ENCODE data around the gene PPP2R5A. TPM values are rescaled to one million over a fixed set of nuclear protein-coding genes. Genes with fewer than 3 reads are reported as not detected.

Gene PPP2R5A
- total RNA-seq, 6 donors from 2014 or later, result 71.2 to 130 (median 88.5) TPM

- Histone ChIP-seq H3K27me3 (no peaks in the 10 kb centered on the region), H3K27ac (peak overlapping the region in 1 of 4 donors; percentile 2), H3K36me3 (peaks cover 0 to 63% (median 26%) of the 10 kb centered on the region in 4 donors), H3K4me1 (no peaks in the 10 kb centered on the region), H3K9me3 (no peaks in the 10 kb centered on the region), H3K4me3 (no peak overlapping the region)
- TF ChIP-seq POLR2A (IDR thresholded peaks at IDR 0.05) (no peak), POLR2AphosphoS5 (IDR thresholded peaks at IDR 0.05) (no peak), EP300 (IDR thresholded peaks at IDR 0.05) (no peak)
- TF ChIP-seq, protein P1, sequence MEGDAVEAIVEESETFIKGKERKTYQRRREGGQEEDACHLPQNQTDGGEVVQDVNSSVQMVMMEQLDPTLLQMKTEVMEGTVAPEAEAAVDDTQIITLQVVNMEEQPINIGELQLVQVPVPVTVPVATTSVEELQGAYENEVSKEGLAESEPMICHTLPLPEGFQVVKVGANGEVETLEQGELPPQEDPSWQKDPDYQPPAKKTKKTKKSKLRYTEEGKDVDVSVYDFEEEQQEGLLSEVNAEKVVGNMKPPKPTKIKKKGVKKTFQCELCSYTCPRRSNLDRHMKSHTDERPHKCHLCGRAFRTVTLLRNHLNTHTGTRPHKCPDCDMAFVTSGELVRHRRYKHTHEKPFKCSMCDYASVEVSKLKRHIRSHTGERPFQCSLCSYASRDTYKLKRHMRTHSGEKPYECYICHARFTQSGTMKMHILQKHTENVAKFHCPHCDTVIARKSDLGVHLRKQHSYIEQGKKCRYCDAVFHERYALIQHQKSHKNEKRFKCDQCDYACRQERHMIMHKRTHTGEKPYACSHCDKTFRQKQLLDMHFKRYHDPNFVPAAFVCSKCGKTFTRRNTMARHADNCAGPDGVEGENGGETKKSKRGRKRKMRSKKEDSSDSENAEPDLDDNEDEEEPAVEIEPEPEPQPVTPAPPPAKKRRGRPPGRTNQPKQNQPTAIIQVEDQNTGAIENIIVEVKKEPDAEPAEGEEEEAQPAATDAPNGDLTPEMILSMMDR (IDR thresholded peaks at IDR 0.05), result no peak
- DNase-seq (no peak), ATAC-seq (ENCODE audit: low FRiP score in 2 of 2) (no peak)
- 58 to 67% methylated on average over 7 of the region's 7 CpGs for WGBS, 2 donors
Measured at GRCh38 chr1:212364985-212365384, 79.8 kb downstream of the PPP2R5A start.

DNA sequence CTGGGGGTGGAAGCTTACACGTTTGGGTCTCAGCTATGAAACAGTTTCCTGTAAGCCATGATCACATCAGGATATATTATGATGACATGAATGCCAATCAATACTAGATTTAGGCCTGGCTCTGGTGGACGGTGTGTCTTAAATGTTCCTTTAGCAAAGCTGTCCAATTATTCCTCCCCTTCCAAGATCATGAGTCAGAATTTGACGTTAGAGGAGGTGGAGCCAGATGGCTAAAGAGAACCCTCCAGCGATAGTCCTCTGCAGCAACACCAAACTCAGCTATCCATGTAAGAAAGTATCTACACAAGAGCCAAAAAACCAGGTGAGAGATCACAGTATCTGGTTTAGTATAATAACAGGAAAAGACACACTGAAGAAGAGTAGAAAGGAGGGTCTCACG, 81.7 kb downstream of the PPP2R5A start:
- H3K27ac ChIP-seq, result peak overlapping the region in 1 of 4 donors; percentile 10
- no peaks in the 10 kb centered on the region for H3K4me1 ChIP-seq
- ATAC-seq (ENCODE audit: low FRiP score in 2 of 2) (peak in 1 of 2 donors; percentile 73), DNase-seq (no peak)
- H3K9me3 ChIP-seq, result no peaks in the 10 kb centered on the region
- no peak overlapping the region for H3K4me3 ChIP-seq
- peaks cover 0 to 43% (median 13%) of the 10 kb centered on the region in 4 donors for H3K36me3 ChIP-seq
- 60 to 73% methylated on average over 5 of the region's 5 CpGs for WGBS, 2 donors
- no peaks in the 10 kb centered on the region for H3K27me3 ChIP-seq
- TF ChIP-seq, protein P1 (IDR thresholded peaks at IDR 0.05), result no peak
- TF ChIP-seq EP300 (IDR thresholded peaks at IDR 0.05) (no peak), POLR2A (IDR thresholded peaks at IDR 0.05) (no peak), POLR2AphosphoS5 (IDR thresholded peaks at IDR 0.05) (no peak)

GRCh38 chr1:212367474-212368072, 82.4 kb downstream of the PPP2R5A start:
- DNase-seq (no peak), ATAC-seq (ENCODE audit: low FRiP score in 2 of 2) (peak; percentile 40 to 43)
- no peak for TF ChIP-seq EP300 (IDR thresholded peaks at IDR 0.05)
- TF ChIP-seq, protein P1 (IDR thresholded peaks at IDR 0.05), result no peak
- no peak for TF ChIP-seq POLR2A (IDR thresholded peaks at IDR 0.05)
- no peak for TF ChIP-seq POLR2AphosphoS5 (IDR thresholded peaks at IDR 0.05)
- Histone ChIP-seq H3K27ac (peak overlapping the region in 1 of 4 donors; percentile 10), H3K27me3 (no peaks in the 10 kb centered on the region), H3K36me3 (peaks cover 0 to 37% (median 7%) of the 10 kb centered on the region in 4 donors), H3K9me3 (no peaks in the 10 kb centered on the region), H3K4me3 (no peak overlapping the region), H3K4me1 (no peaks in the 10 kb centered on the region)
- 96 to 100% methylated on average over 1 to 2 of the region's 2 CpGs for WGBS, 2 donors

DNA sequence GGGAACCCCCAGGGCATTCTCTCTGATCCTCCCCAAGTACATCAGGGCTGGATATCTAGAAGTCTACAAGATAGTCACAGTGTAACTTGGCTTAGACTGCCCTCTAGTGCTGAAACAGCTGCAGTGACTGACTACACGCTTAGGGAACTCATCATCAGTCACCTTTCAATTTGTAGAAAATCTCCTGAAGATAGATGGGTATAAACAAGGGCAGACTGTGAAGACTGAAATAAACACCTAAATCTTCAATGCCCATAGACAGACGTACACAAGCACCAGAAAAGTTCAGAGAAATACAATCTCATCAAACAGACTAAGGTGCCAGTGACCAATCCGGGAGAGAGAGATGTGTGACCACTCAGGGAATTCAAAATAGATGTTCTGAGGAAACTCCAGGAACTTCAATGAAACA, 82.9 kb downstream of the PPP2R5A start:
- 69 to 75% methylated on average over 3 of the region's 3 CpGs for WGBS, 2 donors
- Histone ChIP-seq H3K4me1 (no peaks in the 10 kb centered on the region), H3K4me3 (no peak overlapping the region), H3K36me3 (peaks cover 0 to 32% (median 3%) of the 10 kb centered on the region in 4 donors), H3K9me3 (no peaks in the 10 kb centered on the region), H3K27ac (no peak overlapping the region), H3K27me3 (no peaks in the 10 kb centered on the region)
- DNase-seq (peak in 1 of 2 donors; percentile 56), ATAC-seq (ENCODE audit: low FRiP score in 2 of 2) (peak; percentile 84 to 94)
- TF ChIP-seq EP300 (IDR thresholded peaks at IDR 0.05), result no peak
- TF ChIP-seq, protein P1 (IDR thresholded peaks at IDR 0.05), result peak; percentile 65 to 84 (median 82)
- no peak for TF ChIP-seq POLR2AphosphoS5 (IDR thresholded peaks at IDR 0.05)
- no peak for TF ChIP-seq POLR2A (IDR thresholded peaks at IDR 0.05)

GRCh38 chr1:212375986-212376385, 90.8 kb downstream of the PPP2R5A start:
- no peaks in the 10 kb centered on the region for H3K27me3 ChIP-seq
- ATAC-seq (ENCODE audit: low FRiP score in 2 of 2) (no peak), DNase-seq (no peak)
- H3K4me3 ChIP-seq, result no peak overlapping the region
- peaks cover 0 to 37% (median 22%) of the 10 kb centered on the region in 4 donors for H3K36me3 ChIP-seq
- no peaks in the 10 kb centered on the region for H3K9me3 ChIP-seq
- no peaks in the 10 kb centered on the region for H3K4me1 ChIP-seq
- TF ChIP-seq POLR2A (IDR thresholded peaks at IDR 0.05) (no peak), POLR2AphosphoS5 (IDR thresholded peaks at IDR 0.05) (no peak)
- TF ChIP-seq, protein P1 (IDR thresholded peaks at IDR 0.05), result no peak
- H3K27ac ChIP-seq, result no peak overlapping the region
- 86 to 92% methylated on average over 5 of the region's 5 CpGs for WGBS, 2 donors

All from upper lobe of left lung (tissue), 6 donors.